Stimulated activated CD4-positive, alpha-beta T cell treated with anti-CD3 and anti-CD28 coated beads, Interleukin-15, amount 100 ng/mL, for 1 hour (primary cell): ENCODE results near the gene HES2.
"Not testable (repeated sequence)": the region's sequence is repeated elsewhere in the genome, so short reads cannot be mapped to it uniquely, and the experiment has no call there.

Experiments
- DNase-seq, 2 donors: peaks; one replicate each; pipeline ENCODE4 v3.0.0-alpha.2; 2020; ENCODE audit warnings: low read depth in 1 of 2, low spot score in 1 of 2

HES2 gene

GRCh38 chr1:6391951-6392808 is 27.5 kb downstream of the HES2 start:
- DNase-seq, result no peak

GRCh38 chr1:6389971-6390370 is 29.7 kb downstream of the HES2 start:
- DNase-seq, result no peak

- DNase-seq, result no peak
Observed at GRCh38 chr1:6386371-6386949, 33.3 kb downstream of the HES2 start.

DNA sequence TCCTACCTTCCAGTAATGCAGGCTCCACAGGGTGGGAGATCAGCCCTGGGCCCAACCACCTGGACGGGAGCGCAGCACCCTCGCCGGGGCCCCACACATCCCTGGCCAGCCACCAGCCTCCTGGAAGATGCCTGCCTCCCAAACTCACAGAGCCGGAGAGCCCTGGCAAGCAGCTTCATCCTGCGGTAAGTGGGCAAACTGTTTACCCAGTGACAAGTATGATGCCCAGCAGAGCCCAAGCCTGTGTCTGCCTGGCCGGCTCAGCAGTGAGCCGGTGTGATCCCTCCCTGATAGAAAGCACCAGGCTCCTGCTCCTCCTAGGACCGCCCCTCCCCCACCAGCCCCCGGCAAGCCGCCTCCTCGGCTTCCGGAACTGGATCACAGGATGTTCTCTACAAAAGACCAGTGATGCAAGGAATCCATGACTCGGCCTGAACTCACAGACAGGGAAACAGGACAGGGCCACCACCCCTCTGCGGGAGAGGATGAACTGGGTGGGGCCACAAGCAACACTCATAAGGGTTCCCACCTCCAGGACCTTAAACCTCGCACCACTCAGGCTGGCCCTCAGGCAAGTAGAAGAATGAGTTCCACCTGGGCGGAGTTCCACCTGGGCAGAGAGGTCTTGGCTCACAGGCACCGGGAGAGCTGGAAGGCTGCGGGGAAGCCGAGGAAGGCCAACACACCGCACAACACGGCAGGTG is 34.1 kb downstream of the HES2 start:
- no peak for DNase-seq

DNA sequence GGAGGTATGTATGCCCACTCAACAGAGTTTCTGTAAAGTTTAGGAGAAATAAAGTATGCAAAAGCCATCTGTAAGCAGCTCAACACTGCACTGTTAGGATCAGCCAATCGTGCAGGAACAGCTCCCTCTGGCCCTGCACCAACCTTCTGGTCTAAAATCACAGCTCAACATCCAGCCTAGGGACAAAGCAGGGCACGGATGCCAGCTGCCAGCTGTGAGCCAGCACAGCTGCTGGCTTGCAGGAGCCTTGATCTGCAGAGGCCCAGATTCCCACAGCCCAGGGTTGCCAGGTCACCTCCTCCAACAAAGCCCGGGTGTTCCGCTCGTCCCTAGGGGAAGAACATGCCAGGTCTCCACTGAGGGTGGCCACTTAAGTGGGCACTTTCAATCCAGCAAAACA is 34.8 kb downstream of the HES2 start:
- no peak for DNase-seq

- no peak for DNase-seq
Observed at GRCh38 chr1:6384135-6384534, 35.6 kb downstream of the HES2 start.

DNA sequence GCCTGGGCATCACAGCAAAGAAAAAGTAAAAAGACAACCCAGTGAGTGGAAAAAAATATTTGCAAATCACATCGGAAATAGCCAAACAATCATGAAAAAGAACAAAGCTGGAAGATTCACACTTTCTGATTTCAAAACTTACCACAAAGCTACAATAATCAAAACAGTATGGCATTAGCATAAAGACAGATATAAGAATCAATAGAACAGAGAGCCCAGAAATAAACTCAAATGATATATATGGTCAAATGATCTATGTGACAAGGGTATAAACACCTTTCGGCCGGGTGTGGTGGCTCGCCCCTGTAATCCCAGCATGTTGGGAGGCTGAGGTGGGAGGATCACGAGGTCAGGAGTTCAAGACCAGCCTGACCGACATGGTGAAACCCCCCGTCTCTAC is 39.7 kb downstream of the HES2 start:
- DNase-seq, result no peak

DNA sequence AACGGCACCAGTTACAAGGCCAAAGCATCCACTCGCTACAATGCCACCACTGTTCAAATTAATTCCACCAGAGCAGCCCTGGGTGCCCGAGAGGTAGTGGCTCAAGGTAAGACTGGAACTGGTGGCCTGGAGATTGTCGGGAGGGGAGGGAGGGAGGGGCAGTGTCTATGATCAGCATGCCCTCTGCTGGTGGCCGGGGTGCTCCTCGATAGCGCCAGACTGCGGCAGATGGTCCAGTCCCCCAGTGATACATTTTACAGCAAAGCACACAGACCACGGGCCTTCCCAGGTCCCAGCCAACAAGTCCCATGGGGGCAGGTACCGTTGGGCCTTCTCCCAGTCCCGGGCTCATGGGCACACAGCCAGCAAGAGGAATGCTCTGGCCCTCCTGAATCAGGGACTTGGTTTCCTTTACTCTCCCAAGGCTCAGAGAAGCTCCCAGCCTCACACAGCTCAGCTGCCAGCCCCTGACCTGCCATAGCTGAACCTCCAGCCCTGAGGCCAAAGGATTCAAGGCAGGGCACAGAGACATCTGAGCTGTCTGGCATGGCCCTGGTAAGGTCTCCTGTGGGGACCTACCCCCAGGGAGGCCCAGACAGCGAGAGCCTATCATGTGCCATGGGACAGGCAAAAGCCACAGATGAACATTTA is 41.5 kb downstream of the HES2 start:
- DNase-seq, result no peak

DNA sequence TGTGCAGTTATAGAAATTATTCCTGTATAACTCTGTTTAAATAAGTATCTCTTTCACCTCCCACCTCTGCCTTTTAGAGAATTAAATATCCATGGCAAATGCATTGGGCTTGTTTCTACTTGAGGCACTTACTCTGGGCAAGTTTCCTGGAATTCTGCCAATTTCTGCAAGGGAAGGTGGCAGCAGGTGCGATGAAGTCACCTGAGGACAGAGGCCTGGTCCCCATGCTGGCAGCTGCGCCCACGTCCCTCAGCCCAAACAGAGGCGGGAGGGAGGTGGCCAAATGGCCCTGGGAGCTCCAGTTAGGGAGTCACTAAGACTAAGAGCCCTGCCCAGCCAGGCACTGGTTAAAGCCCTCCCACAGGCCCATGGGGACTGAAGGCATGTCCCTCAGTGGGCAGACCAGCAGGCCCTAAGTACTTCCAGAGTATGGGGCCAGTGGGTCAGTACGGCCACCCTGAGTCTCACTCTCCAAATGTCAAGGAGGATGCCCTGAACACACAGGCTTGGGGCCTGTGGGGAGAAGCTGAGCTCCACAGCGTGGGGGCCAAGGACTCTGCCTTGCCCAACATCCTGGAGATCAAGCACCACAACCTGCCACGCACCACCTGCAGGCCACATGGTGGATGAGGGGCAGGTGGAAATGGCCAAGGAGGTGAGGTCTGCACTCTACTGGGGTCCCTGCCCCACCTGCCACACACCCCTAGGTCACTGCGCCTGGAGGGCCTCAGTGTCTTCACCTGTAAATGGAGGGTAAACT is 45.6 kb downstream of the HES2 start:
- no peak for DNase-seq

- DNase-seq, result not testable (repeated sequence)
Observed at GRCh38 chr1:6372236-6372635, 47.5 kb downstream of the HES2 start.

- DNase-seq, result no peak
Observed at GRCh38 chr1:6370006-6370405, 49.7 kb downstream of the HES2 start.

GRCh38 chr1:6367381-6368012 is 52.2 kb downstream of the HES2 start:
- no peak for DNase-seq

- no peak for DNase-seq
Observed at GRCh38 chr1:6365047-6365446, 54.7 kb downstream of the HES2 start.

GRCh38 chr1:6363085-6363884 is 56.4 kb downstream of the HES2 start:
- not testable (repeated sequence) for DNase-seq
